ENCODE data around the gene SIGLEC5. TPM values are rescaled to one million over a fixed set of nuclear protein-coding genes. Genes with fewer than 3 reads are reported as not detected.
A peak's percentile ranks its signal among the peaks of the same experiment; 100 is the strongest.

The SIGLEC5 gene
- polyA plus RNA-seq, 1 of the 3 experiments (the other 2 are of a cell fraction) = not detected

DNA sequence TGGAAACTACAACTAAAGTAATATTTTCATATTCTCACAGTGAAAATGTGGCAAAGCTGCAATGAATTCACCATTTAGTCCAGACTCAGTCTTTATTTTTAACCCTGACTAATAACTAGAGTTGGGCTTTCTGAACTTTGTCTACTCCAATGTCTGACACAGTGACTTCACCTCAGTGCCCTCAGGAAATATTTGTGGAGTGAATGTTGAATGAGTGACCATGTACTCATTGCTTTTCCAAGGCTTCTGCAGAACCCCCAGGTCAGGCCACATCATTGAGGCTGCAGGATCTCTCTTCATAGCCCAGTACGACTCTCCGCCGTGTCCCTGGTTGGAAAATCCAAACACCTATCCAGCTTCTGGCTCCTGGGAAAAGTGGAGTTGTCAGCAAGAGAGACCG lies 57.3 kb downstream of the SIGLEC5 start (continued):
- no peak for TF ChIP-seq MXI1 (IDR thresholded peaks at IDR 0.05; ENCODE audit: low read depth, low read length)

DNA sequence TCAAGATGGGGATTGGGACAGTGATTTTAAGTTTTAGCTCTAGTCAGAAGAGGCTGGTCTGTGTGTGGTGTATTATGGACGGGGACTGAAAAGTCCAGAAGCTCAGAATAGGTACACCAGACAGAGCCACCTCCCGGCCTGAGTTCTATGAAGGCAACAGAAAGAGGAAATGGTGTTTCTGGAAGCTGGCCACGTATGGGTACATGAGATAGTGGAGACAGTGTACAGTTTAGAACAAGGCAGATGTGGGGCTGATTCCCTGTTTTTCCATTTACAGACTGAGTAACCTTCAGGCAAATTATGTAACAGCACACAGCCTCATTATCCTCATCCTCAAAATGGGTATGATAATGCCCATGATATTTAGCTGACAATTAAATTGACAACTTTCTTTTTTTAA lies 57.8 kb downstream of the SIGLEC5 start:
- peaks cover 33 to 36% of the 10 kb centered on the region in 2 experiments for H3K36me3 ChIP-seq (replicated peaks in 1 of 2; ENCODE audit: control insufficient read depth in 1 of 2, insufficient read depth in 2 of 2, low read length in 1 of 2)
- CTCF ChIA-PET = interaction anchor here (1.1 to 1.2 kb wide), 2 partner anchors 12 to 84 kb away, joined by 3 read pairs; no protein-coding TSS in a partner anchor
- DNase-seq = no peak
- peak overlapping the region; percentile 72 to 77 for H3K4me3 ChIP-seq (ENCODE audit: low read depth in 2 of 2, low read length in 1 of 2)
- H3K27me3 ChIP-seq (ENCODE audit: insufficient read depth) = no peaks in the 10 kb centered on the region
- H3K4me1 ChIP-seq (ENCODE audit: control insufficient read depth in 1 of 2, insufficient read depth in 2 of 2, low read depth in 1 of 2, low read length in 1 of 2) = peaks cover 0 to 13% of the 10 kb centered on the region in 2 experiments; a peak in 2 of 4 replicates
- peak overlapping the region; percentile 88 for H3K4me2 ChIP-seq
- H4K20me1 ChIP-seq (ENCODE audit: insufficient read depth) = no peaks in the 10 kb centered on the region
- peaks cover 58% of the 10 kb centered on the region for H3K79me2 ChIP-seq (ENCODE audit: insufficient read depth)
- H3K9ac ChIP-seq = peak overlapping the region; percentile 72
- peaks cover 18% of the 10 kb centered on the region for H3F3A ChIP-seq (replicated peaks; ENCODE audit: insufficient read depth)
- WGBS (ENCODE audit: low lambda C conversion rate) = 64% methylated on average over 3 of the region's 3 CpGs
- POLR2A ChIA-PET = no interaction called here
- peak overlapping the region in 1 of 2 experiments; percentile 62; a peak in 1 of 4 replicates for H3K27ac ChIP-seq (ENCODE audit: low read depth in 2 of 2, low read length in 1 of 2)
- TF ChIP-seq TEAD4 (IDR thresholded peaks at IDR 0.05; ENCODE audit: borderline replicate concordance, insufficient read depth) = no peak
- no peak for TF ChIP-seq SIN3A (IDR thresholded peaks at IDR 0.05; ENCODE audit: borderline replicate concordance, low read depth, low read length)
- TF ChIP-seq ELF1 (IDR thresholded peaks at IDR 0.05) = no peak
- no peak for TF ChIP-seq JUND (IDR thresholded peaks at IDR 0.05)
- no peaks in the 10 kb centered on the region for H3K9me2 ChIP-seq
- H3K9me3 ChIP-seq = no peaks in the 10 kb centered on the region; the same call in 1 of the 2 replicates
- H2AFZ ChIP-seq (ENCODE audit: low read depth) = no peak overlapping the region

DNA sequence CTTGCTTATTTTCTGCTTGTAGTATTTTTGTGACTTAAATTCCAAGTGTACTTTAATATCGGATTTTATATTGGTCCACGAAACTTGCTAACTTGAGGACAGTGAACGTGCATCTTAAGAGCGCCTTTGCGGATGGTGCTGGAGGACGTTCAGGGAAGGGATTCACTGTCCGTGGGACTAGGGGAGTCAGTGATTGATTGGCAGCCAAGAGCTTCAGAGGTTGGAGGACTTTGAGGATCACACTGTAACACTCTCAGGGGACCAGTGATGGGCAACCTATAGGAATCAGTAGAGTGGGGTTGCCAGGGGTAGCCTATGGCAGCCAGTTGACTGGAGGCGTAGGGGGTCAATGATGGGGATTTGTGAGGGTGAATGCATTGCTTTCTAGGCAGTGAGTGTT lies 58.6 kb downstream of the SIGLEC5 start:
- peaks cover 0 to 13% of the 10 kb centered on the region in 2 experiments; a peak in 2 of 4 replicates for H3K4me1 ChIP-seq (ENCODE audit: control insufficient read depth in 1 of 2, insufficient read depth in 2 of 2, low read depth in 1 of 2, low read length in 1 of 2)
- H3K79me2 ChIP-seq (ENCODE audit: insufficient read depth) = peaks cover 52% of the 10 kb centered on the region
- CTCF ChIA-PET = interaction anchor here (1.1 to 1.2 kb wide), 2 partner anchors 13 to 85 kb away, joined by 3 read pairs; no protein-coding TSS in a partner anchor
- H3K27me3 ChIP-seq (ENCODE audit: insufficient read depth) = no peaks in the 10 kb centered on the region; the same call in 1 of the 2 replicates
- H3K9ac ChIP-seq = peak overlapping the region; percentile 72
- H3K4me3 ChIP-seq (ENCODE audit: low read depth in 2 of 2, low read length in 1 of 2) = peak overlapping the region; percentile 72 to 77
- peaks cover 18% of the 10 kb centered on the region for H3F3A ChIP-seq (replicated peaks; ENCODE audit: insufficient read depth)
- H4K20me1 ChIP-seq (ENCODE audit: insufficient read depth) = no peaks in the 10 kb centered on the region
- peaks cover 26 to 29% of the 10 kb centered on the region in 2 experiments for H3K36me3 ChIP-seq (replicated peaks in 1 of 2; ENCODE audit: control insufficient read depth in 1 of 2, insufficient read depth in 2 of 2, low read length in 1 of 2)
- POLR2A ChIA-PET = interaction anchor here (1.0 to 1.1 kb wide), 2 partner anchors 9 to 23 kb away, joined by 4 to 6 read pairs; no protein-coding TSS in a partner anchor
- TF ChIP-seq RCOR1 (IDR thresholded peaks at IDR 0.05; ENCODE audit: low read length) = no peak
- TF ChIP-seq NRF1 (IDR thresholded peaks at IDR 0.05; ENCODE audit: low read depth, low read length) = no peak
- no peak for TF ChIP-seq NFIC (IDR thresholded peaks at IDR 0.05; ENCODE audit: borderline replicate concordance)
- no peak for TF ChIP-seq MEF2A (IDR thresholded peaks at IDR 0.05; ENCODE audit: borderline replicate concordance, low read depth)
- no peak for TF ChIP-seq CHD2 (IDR thresholded peaks at IDR 0.05; ENCODE audit: low read length, partially characterized antibody)
- TF ChIP-seq, protein P1, sequence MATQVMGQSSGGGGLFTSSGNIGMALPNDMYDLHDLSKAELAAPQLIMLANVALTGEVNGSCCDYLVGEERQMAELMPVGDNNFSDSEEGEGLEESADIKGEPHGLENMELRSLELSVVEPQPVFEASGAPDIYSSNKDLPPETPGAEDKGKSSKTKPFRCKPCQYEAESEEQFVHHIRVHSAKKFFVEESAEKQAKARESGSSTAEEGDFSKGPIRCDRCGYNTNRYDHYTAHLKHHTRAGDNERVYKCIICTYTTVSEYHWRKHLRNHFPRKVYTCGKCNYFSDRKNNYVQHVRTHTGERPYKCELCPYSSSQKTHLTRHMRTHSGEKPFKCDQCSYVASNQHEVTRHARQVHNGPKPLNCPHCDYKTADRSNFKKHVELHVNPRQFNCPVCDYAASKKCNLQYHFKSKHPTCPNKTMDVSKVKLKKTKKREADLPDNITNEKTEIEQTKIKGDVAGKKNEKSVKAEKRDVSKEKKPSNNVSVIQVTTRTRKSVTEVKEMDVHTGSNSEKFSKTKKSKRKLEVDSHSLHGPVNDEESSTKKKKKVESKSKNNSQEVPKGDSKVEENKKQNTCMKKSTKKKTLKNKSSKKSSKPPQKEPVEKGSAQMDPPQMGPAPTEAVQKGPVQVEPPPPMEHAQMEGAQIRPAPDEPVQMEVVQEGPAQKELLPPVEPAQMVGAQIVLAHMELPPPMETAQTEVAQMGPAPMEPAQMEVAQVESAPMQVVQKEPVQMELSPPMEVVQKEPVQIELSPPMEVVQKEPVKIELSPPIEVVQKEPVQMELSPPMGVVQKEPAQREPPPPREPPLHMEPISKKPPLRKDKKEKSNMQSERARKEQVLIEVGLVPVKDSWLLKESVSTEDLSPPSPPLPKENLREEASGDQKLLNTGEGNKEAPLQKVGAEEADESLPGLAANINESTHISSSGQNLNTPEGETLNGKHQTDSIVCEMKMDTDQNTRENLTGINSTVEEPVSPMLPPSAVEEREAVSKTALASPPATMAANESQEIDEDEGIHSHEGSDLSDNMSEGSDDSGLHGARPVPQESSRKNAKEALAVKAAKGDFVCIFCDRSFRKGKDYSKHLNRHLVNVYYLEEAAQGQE (IDR thresholded peaks at IDR 0.05; ENCODE audit: low read depth, low read length) = no peak
- TF ChIP-seq FOXM1 (IDR thresholded peaks at IDR 0.05; ENCODE audit: low read depth) = no peak
- TF ChIP-seq TCF12 (IDR thresholded peaks at IDR 0.05) = no peak
- no peak for TF ChIP-seq EZH2phosphoT487 (IDR thresholded peaks at IDR 0.05; ENCODE audit: borderline replicate concordance, low read depth)
- TF ChIP-seq YY1 (IDR thresholded peaks at IDR 0.05; ENCODE audit: low read depth) = no peak
- TF ChIP-seq MXI1 (IDR thresholded peaks at IDR 0.05; ENCODE audit: low read depth, low read length) = no peak
- TF ChIP-seq, protein P2, sequence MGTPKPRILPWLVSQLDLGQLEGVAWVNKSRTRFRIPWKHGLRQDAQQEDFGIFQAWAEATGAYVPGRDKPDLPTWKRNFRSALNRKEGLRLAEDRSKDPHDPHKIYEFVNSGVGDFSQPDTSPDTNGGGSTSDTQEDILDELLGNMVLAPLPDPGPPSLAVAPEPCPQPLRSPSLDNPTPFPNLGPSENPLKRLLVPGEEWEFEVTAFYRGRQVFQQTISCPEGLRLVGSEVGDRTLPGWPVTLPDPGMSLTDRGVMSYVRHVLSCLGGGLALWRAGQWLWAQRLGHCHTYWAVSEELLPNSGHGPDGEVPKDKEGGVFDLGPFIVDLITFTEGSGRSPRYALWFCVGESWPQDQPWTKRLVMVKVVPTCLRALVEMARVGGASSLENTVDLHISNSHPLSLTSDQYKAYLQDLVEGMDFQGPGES (IDR thresholded peaks at IDR 0.05; ENCODE audit: low read depth, low read length) = no peak
- TF ChIP-seq GATA2 (CRISPR knock-in tag; IDR thresholded peaks at IDR 0.05) = no peak
- TF ChIP-seq, protein P3, sequence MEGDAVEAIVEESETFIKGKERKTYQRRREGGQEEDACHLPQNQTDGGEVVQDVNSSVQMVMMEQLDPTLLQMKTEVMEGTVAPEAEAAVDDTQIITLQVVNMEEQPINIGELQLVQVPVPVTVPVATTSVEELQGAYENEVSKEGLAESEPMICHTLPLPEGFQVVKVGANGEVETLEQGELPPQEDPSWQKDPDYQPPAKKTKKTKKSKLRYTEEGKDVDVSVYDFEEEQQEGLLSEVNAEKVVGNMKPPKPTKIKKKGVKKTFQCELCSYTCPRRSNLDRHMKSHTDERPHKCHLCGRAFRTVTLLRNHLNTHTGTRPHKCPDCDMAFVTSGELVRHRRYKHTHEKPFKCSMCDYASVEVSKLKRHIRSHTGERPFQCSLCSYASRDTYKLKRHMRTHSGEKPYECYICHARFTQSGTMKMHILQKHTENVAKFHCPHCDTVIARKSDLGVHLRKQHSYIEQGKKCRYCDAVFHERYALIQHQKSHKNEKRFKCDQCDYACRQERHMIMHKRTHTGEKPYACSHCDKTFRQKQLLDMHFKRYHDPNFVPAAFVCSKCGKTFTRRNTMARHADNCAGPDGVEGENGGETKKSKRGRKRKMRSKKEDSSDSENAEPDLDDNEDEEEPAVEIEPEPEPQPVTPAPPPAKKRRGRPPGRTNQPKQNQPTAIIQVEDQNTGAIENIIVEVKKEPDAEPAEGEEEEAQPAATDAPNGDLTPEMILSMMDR (IDR thresholded peaks at IDR 0.05) = no peak
- H3K27ac ChIP-seq (ENCODE audit: low read depth in 2 of 2, low read length in 1 of 2) = peak overlapping the region in 1 of 2 experiments; percentile 62; a peak in 2 of 4 replicates
- no peaks in the 10 kb centered on the region for H3K9me2 ChIP-seq
- WGBS (ENCODE audit: low lambda C conversion rate) = 7% methylated on average over 8 of the region's 8 CpGs
- H3K9me3 ChIP-seq = no peaks in the 10 kb centered on the region; the same call in 1 of the 2 replicates
- peak overlapping the region; percentile 36; the same call in 1 of the 2 replicates for H2AFZ ChIP-seq (ENCODE audit: low read depth)
- peak; percentile 20 for DNase-seq
- peak overlapping the region; percentile 88 for H3K4me2 ChIP-seq
